Endothelial cell of umbilical vein (primary cell): ENCODE measurements around the gene FUBP3. TPM values are rescaled to one million over a fixed set of nuclear protein-coding genes. Genes with fewer than 3 reads are reported as not detected.

Experiments
- BruUV-seq: library from RNA; stranded (reverse); fragments of 400-500 nt; replicated peaks from 2 replicates; lab custom pipeline; 2021; lab: Mats Ljungman, UMichigan
- CTCF ChIA-PET: fragments of 300-600, 350-600 bp; sonication (Branson Sonifier 250); formaldehyde crosslinking; loops from one replicate; lab custom pipeline; 2021; ENCODE audit warnings: antibody characterized with exemption, inconsistent platforms; lab: Charles Lee
- POLR2A ChIA-PET: fragments of 300-600, 350-600 bp; sonication (Branson Sonifier 250); formaldehyde crosslinking; loops from one replicate; lab custom pipeline; 2021; ENCODE audit warnings: antibody characterized with exemption, inconsistent platforms; lab: Charles Lee
- DNase-seq: peaks from one replicate; pipeline ENCODE4 v3.0.0-alpha.2; 2011; ENCODE audit warnings: low read depth, low spot score
- FAIRE-seq: peaks from 2 replicates; lab custom pipeline; 2011; peaks lifted over from hg19 to GRCh38; lab: Jason Lieb, UNC
- H2AFZ ChIP-seq: 2 replicates; pipeline ENCODE4 v1.6.0; 2012; ENCODE audit warnings: low read depth, low read length, control low read depth, inconsistent platforms
- H3K27ac ChIP-seq: 2 replicates; pipeline ENCODE4 v1.5.1; 2011; ENCODE audit warnings: low read depth, mild to moderate bottlenecking, control low read depth, low read length, moderate library complexity; ENCODE audit not compliant: insufficient read depth
- H3K27me3 ChIP-seq, 2 experiments: 2 replicates each; pipeline versions ENCODE4 v1.6.0 to v1.6.1; 2011; ENCODE audit warnings: low read length in 2 of 2, mixed read lengths in 1 of 2; ENCODE audit not compliant: control insufficient read depth in 2 of 2, insufficient read depth in 2 of 2
- H3K36me3 ChIP-seq, 2 experiments: 2 replicates in 1 of 2; 3 replicates in 1 of 2; pipeline ENCODE4 v1.5.1; 2011; ENCODE audit warnings: low read length in 2 of 2, mild to moderate bottlenecking in 1 of 2, moderate library complexity in 1 of 2; ENCODE audit not compliant: control insufficient read depth in 2 of 2, insufficient read depth in 2 of 2; ENCODE audit errors: extremely low read depth in 1 of 2
- H3K4me1 ChIP-seq: 3 replicates; pipeline ENCODE4 v1.5.1; 2011; ENCODE audit warnings: mild to moderate bottlenecking, low read length; ENCODE audit not compliant: control insufficient read depth, insufficient read depth; ENCODE audit errors: extremely low read depth
- H3K4me2 ChIP-seq: 2 replicates; pipeline ENCODE4 v1.6.1; 2011; ENCODE audit warnings: low read length, control low read depth, mixed read lengths; ENCODE audit not compliant: insufficient read depth
- H3K4me3 ChIP-seq, 3 experiments: fragments of 200-600 bp in 1 of 3; sonication (generic), shearing (Covaris generic) in 1 of 3; replicated peaks in 1 of 3; 2 replicates each; pipeline ENCODE4 v1.5.1; 2011 to 2016; ENCODE audit warnings: control low read depth in 3 of 3, low read length in 3 of 3, mild to moderate bottlenecking in 2 of 3, inconsistent platforms in 1 of 3, low read depth in 1 of 3, moderate library complexity in 1 of 3; ENCODE audit not compliant: insufficient read depth in 1 of 3
- H3K79me2 ChIP-seq: 2 replicates; pipeline ENCODE4 v1.6.0; 2012; ENCODE audit warnings: low read length, inconsistent platforms; ENCODE audit not compliant: control insufficient read depth, insufficient read depth
- H3K9ac ChIP-seq: replicated peaks from 2 replicates; pipeline ENCODE3; 2011; ENCODE audit warnings: low read length, control low read depth; ENCODE audit not compliant: insufficient read depth; ENCODE audit errors: extremely low read depth
- H3K9me1 ChIP-seq: replicated peaks from 3 replicates; pipeline ENCODE4 v1.6.0; 2011; ENCODE audit warnings: mild to moderate bottlenecking, low read length; ENCODE audit not compliant: control insufficient read depth, insufficient read depth; ENCODE audit errors: extremely low read depth
- H3K9me3 ChIP-seq: replicated peaks from 2 replicates; pipeline ENCODE4 v1.5.1; 2012; ENCODE audit warnings: low read length, inconsistent platforms; ENCODE audit not compliant: control insufficient read depth, insufficient read depth
- H4K20me1 ChIP-seq: replicated peaks from 2 replicates; pipeline ENCODE3; 2011; ENCODE audit warnings: mild to moderate bottlenecking, low read length; ENCODE audit not compliant: control insufficient read depth, insufficient read depth; ENCODE audit errors: extremely low read depth
- EZH2 ChIP-seq: IDR thresholded peaks from 2 replicates; pipeline ENCODE4 v1.6.1; 2012; ENCODE audit warnings: borderline replicate concordance, low read depth, mild to moderate bottlenecking, moderate library complexity, low read length, inconsistent platforms; ENCODE audit not compliant: severe bottlenecking
- FOS ChIP-seq: IDR thresholded peaks from 2 replicates; pipeline ENCODE4 v1.6.1; 2011; ENCODE audit warnings: mild to moderate bottlenecking, low read length, moderate library complexity, borderline replicate concordance; ENCODE audit not compliant: insufficient read depth
- GATA2 ChIP-seq: IDR thresholded peaks from 2 replicates; pipeline ENCODE4 v1.7.0; 2011; ENCODE audit warnings: low read depth, mild to moderate bottlenecking, moderate library complexity, mixed read lengths, low read length; ENCODE audit not compliant: insufficient read length, insufficient read depth
- JUN ChIP-seq: IDR thresholded peaks from 2 replicates; pipeline ENCODE4 v1.6.1; 2011; ENCODE audit warnings: borderline replicate concordance, low read depth; ENCODE audit not compliant: insufficient read length, insufficient read depth
- MAX ChIP-seq: IDR thresholded peaks from 2 replicates; pipeline ENCODE4 v1.6.1; 2011; ENCODE audit not compliant: insufficient read depth, insufficient read length
- MYC ChIP-seq: IDR thresholded peaks from one replicate; pipeline ENCODE4 v1.6.1; 2011; ENCODE audit warnings: mild to moderate bottlenecking, low read depth, low read length
- POLR2A ChIP-seq: IDR thresholded peaks from 2 replicates; pipeline ENCODE4 v1.6.1; 2012; ENCODE audit warnings: low read depth, mild to moderate bottlenecking, control low read depth, low read length
- POLR2AphosphoS5 ChIP-seq: IDR thresholded peaks from 2 replicates; pipeline ENCODE4 v1.6.1; 2012; ENCODE audit warnings: low read depth, mild to moderate bottlenecking, control low read depth, low read length, moderate library complexity; ENCODE audit not compliant: insufficient read depth
- dilution Hi-C: fragments of 300-500 bp; cut with MboI; formaldehyde crosslinking; loops from one replicate; pipeline ENCODE4 v1.15.0; 2019; ENCODE audit warnings: low sequenced_read_pairs; ENCODE audit not compliant: extremely low pct_ligation_motif_present
- intact Hi-C: fragments of 100-400 bp; cut with micrococcal nuclease; formaldehyde crosslinking; loops from one replicate; pipeline ENCODE4 v1.10.0; 2022
- polyA plus RNA-seq, 4 experiments: library from polyadenylated mRNA; depleted of rRNA in 3 of 4; stranded (reverse) in 3 of 4; unstranded in 1 of 4; fragments of >200 nt; gene quantifications; 2 replicates each; pipeline versions ENCODE4 v1.2.1 to v1.2.3, GENCODE V29; 2011 to 2012; ENCODE audit warnings: missing spikeins in 1 of 4
- total RNA-seq: library from RNA; stranded (reverse); gene quantifications from 2 replicates; pipeline ENCODE4 v1.2.3, GENCODE V29; 2021
- TF ChIP-seq, protein P1 (sequence below), 2 donors: IDR thresholded peaks; 1 replicate in 1 of 2; 2 replicates in 1 of 2; pipeline ENCODE4 v1.5.1; 2011; ENCODE audit warnings: low read length in 2 of 2, mild to moderate bottlenecking in 2 of 2, moderate library complexity in 2 of 2, control low read depth in 1 of 2, inconsistent platforms in 1 of 2, low read depth in 1 of 2; ENCODE audit not compliant: insufficient read depth in 1 of 2; ENCODE audit errors: extremely low read depth in 1 of 2

Gene FUBP3
- total and polyA plus RNA-seq, 2 donors (not counting 3 experiments of a cell fraction or from before 2014, with no cell fraction given): 19.4 to 50.9 TPM

- no peak overlapping the region for H2AFZ ChIP-seq
- dilution Hi-C loops (no loop called here), intact Hi-C loops (no loop called here)
- peaks cover 81% of the 10 kb centered on the region for H3K79me2 ChIP-seq
- H3K9me1 ChIP-seq: no peaks in the 10 kb centered on the region
- no peaks in the 10 kb centered on the region for H3K4me1 ChIP-seq
- H3K9me3 ChIP-seq: no peaks in the 10 kb centered on the region
- no peak overlapping the region for H3K4me3 ChIP-seq
- peaks cover 0 to 2% of the 10 kb centered on the region in 2 experiments for H3K36me3 ChIP-seq
- no peak for DNase-seq
- BruUV-seq: no TSS peak
- ChIA-PET POLR2A (no interaction called here), CTCF (interaction anchor here (0.7 to 1.2 kb wide), 2 partner anchors 12 to 96 kb away, joined by 3 to 5 read pairs; no protein-coding TSS in a partner anchor)
- peaks cover 2% of the 10 kb centered on the region for H4K20me1 ChIP-seq
- H3K27me3 ChIP-seq: no peaks in the 10 kb centered on the region
- no peak for FAIRE-seq
- no peak for TF ChIP-seq POLR2AphosphoS5
- TF ChIP-seq JUN: no peak
- no peak for TF ChIP-seq MYC
- no peak for TF ChIP-seq EZH2
- TF ChIP-seq FOS: no peak
- TF ChIP-seq, protein P1, sequence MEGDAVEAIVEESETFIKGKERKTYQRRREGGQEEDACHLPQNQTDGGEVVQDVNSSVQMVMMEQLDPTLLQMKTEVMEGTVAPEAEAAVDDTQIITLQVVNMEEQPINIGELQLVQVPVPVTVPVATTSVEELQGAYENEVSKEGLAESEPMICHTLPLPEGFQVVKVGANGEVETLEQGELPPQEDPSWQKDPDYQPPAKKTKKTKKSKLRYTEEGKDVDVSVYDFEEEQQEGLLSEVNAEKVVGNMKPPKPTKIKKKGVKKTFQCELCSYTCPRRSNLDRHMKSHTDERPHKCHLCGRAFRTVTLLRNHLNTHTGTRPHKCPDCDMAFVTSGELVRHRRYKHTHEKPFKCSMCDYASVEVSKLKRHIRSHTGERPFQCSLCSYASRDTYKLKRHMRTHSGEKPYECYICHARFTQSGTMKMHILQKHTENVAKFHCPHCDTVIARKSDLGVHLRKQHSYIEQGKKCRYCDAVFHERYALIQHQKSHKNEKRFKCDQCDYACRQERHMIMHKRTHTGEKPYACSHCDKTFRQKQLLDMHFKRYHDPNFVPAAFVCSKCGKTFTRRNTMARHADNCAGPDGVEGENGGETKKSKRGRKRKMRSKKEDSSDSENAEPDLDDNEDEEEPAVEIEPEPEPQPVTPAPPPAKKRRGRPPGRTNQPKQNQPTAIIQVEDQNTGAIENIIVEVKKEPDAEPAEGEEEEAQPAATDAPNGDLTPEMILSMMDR (IDR thresholded peaks at IDR 0.05; ENCODE audit: extremely low read depth in 1 of 2, insufficient read depth in 1 of 2, low read depth in 1 of 2, low read length in 2 of 2): no peak
- no peak for TF ChIP-seq GATA2
- no peak for TF ChIP-seq MAX
- TF ChIP-seq POLR2A: no peak
- no peak overlapping the region for H3K9ac ChIP-seq
- no peak overlapping the region for H3K27ac ChIP-seq
- no peak overlapping the region for H3K4me2 ChIP-seq
Measured at GRCh38 chr9:130587921-130588320, 8.5 kb downstream of the FUBP3 start.
